ENCODE results near the gene CYP20A1.

CYP20A1 gene

DNA sequence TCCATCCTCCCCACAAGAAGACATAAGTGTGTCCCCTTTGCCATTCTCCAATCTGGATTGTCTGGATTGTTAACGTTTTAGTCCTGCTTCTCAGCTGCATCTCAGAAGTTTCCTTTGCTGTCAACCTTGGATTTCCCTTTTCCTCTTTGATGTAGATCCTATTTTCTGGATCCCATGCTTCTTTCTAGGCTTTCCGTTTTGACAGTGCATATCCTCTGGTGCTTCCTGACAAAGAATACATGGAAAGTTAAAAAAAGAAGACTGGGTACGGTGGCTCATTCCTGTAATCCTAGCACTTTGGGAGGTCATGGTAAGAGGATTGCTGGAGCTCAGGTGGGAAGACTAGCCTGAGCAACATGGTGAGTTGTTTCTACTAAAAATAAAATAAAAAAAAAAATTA, 116.1 kb downstream of the CYP20A1 start:
- in situ Hi-C loops (cut with MboI; ENCODE audit: low sequenced_read_pairs), result no loop called here

Data from HL-60/S4 treated with phorbol 12-myristate 13-acetate at 8.2 ng/mL for 4 days and 3 days (cell line).